ENCODE data around the gene EAPP.
"Not testable (repeated sequence)": the region's sequence is repeated elsewhere in the genome, so short reads cannot be mapped to it uniquely, and the experiment has no call there.

DNA sequence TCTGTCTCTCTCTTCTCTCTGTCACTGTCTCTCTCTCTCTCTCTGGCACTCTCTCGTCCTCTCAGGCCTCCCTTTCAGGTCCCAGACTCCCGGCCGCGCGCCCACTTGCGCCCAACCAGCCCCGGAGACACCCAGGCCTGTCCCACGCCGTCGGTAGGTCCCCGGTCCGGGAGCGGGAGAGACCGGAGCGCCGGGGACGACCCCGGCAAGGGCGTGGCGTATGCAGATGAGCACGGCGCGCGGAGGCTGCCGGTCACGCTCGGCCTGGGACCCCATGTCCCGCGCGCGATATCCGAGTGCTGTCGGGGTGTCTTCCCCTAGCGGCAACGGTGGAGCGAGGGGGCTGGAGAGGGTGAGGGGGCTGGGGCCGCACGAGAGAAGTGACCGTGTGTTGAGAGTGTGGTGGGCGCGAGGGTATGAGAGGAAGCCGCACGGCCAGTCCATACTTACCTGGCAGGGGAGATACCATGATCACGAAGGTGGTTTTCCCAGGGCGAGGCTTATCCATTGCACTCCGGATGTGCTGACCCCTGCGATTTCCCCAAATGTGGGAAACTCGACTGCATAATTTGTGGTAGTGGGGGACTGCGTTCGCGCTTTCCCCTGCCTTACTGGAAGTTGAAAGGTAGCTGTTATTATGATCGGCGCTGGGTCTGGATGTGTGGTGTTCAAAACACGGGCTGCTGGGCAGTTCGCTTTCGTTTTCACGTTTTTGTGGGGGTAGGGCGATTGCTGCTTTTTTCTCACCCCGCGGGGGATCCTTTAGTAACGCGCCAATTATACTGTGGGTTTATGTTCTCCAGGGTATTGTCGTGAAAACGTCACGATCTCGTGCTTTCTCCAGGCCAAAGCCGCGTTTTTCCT is 7.0 kb upstream of the EAPP start:
- TF ChIP-seq CTCF (IDR thresholded peaks at IDR 0.05 in 2 of 3, conservative IDR thresholded peaks at IDR 0.05 in 1 of 3; ENCODE audit: borderline replicate concordance in 1 of 3, insufficient read depth in 1 of 3, low read depth in 2 of 3, low read length in 2 of 3); POLR2AphosphoS5 (IDR thresholded peaks at IDR 0.05; ENCODE audit: low read depth, low read length); EZH2phosphoT487 (IDR thresholded peaks at IDR 0.05; ENCODE audit: borderline replicate concordance); POLR2A (IDR thresholded peaks at IDR 0.05; ENCODE audit: borderline replicate concordance, extremely low read depth, insufficient read depth, insufficient read length); RAD21 (IDR thresholded peaks at IDR 0.05; ENCODE audit: low read depth); EZH2 (IDR thresholded peaks at IDR 0.05); SRF (IDR thresholded peaks at IDR 0.05; ENCODE audit: low read depth): not testable (repeated sequence)
